Caco-2 (cell line): Measurements from ENCODE around the gene KRT35. TPM values are rescaled to one million over a fixed set of nuclear protein-coding genes. Genes with fewer than 3 reads are reported as not detected.
"Not testable (repeated sequence)": the region's sequence is repeated elsewhere in the genome, so short reads cannot be mapped to it uniquely, and the experiment has no call there.

Experiments
- BruUV-seq: library from RNA; stranded (reverse); fragments of 400-500 nt; replicated peaks from 2 replicates; lab custom pipeline; 2021; lab: Mats Ljungman, UMichigan
- CTCF ChIA-PET: fragments of 300-600 bp; sonication (Branson Sonifier 250); formaldehyde crosslinking; loops from one replicate; lab custom pipeline; 2022; ENCODE audit warnings: antibody characterized with exemption; lab: Charles Lee
- POLR2A ChIA-PET: fragments of 300-600 bp; sonication (Branson Sonifier 250); formaldehyde crosslinking; loops from one replicate; lab custom pipeline; 2022; ENCODE audit warnings: antibody characterized with exemption; lab: Charles Lee
- DNase-seq, 2 experiments: peaks; one replicate each; pipeline versions ENCODE4 v3.0.0 to v3.0.0-alpha.2; 2020 to 2022
- H3K27me3 ChIP-seq: replicated peaks from 2 replicates; pipeline ENCODE4 v1.6.0; 2011; ENCODE audit warnings: low read length; ENCODE audit not compliant: control insufficient read depth, insufficient read depth
- H3K36me3 ChIP-seq: 2 replicates; pipeline ENCODE4 v1.5.1; 2011; ENCODE audit warnings: low read length; ENCODE audit not compliant: control insufficient read depth, insufficient read depth
- H3K4me1 ChIP-seq: fragments of 250-450 bp; sonication (Bioruptor Pico); 2 replicates; pipeline ENCODE4 v1.5.1; 2020; ENCODE audit warnings: mild to moderate bottlenecking
- H3K4me3 ChIP-seq: 2 replicates; pipeline ENCODE4 v1.5.1; 2011; ENCODE audit warnings: low read depth, mild to moderate bottlenecking, control low read depth, low read length
- H3K9me3 ChIP-seq: fragments of 250-450 bp; sonication (Bioruptor Pico); 2 replicates; pipeline ENCODE4 v1.5.1; 2020; ENCODE audit warnings: mild to moderate bottlenecking, moderate library complexity
- H3K27ac Mint-ChIP-seq: one replicate; pipeline ENCODE4 v1.8.0; 2022; ENCODE audit warnings: mixed read lengths; ENCODE audit not compliant: unreplicated experiment
- H3K27me3 Mint-ChIP-seq: one replicate; pipeline ENCODE4 v1.8.0; 2022; ENCODE audit warnings: mixed read lengths; ENCODE audit not compliant: insufficient read depth, unreplicated experiment
- H3K36me3 Mint-ChIP-seq: one replicate; pipeline ENCODE4 v1.8.0; 2022; ENCODE audit warnings: mild to moderate bottlenecking, mixed read lengths; ENCODE audit not compliant: insufficient read depth, unreplicated experiment
- H3K4me1 Mint-ChIP-seq: one replicate; pipeline ENCODE4 v1.8.0; 2022; ENCODE audit warnings: low read depth, mixed read lengths; ENCODE audit not compliant: unreplicated experiment
- H3K4me3 Mint-ChIP-seq: one replicate; pipeline ENCODE4 v1.8.0; 2022; ENCODE audit warnings: mild to moderate bottlenecking, moderate library complexity, mixed read lengths; ENCODE audit not compliant: unreplicated experiment
- H3K9me3 Mint-ChIP-seq: one replicate; pipeline ENCODE4 v1.8.0; 2022; ENCODE audit warnings: mixed read lengths; ENCODE audit not compliant: unreplicated experiment
- intact Hi-C: fragments of 100-400 bp; cut with micrococcal nuclease; formaldehyde crosslinking; loops from one replicate; pipeline ENCODE4 v1.10.0; 2022; ENCODE audit not compliant: unreplicated experiment
- total RNA-seq: library from RNA; stranded (reverse); gene quantifications from 2 replicates; pipeline ENCODE4 v1.2.3, GENCODE V29; 2022
- TF ChIP-seq, protein P1 (sequence below), 2 experiments: fragments of 200-600 bp in 1 of 2; IDR thresholded peaks; 1 replicate in 1 of 2; 2 replicates in 1 of 2; pipeline versions ENCODE4 v1.5.1 to v1.8.0; 2011 to 2022; ENCODE audit warnings: antibody characterized with exemption in 1 of 2, control low read depth in 1 of 2, inconsistent platforms in 1 of 2, low read depth in 1 of 2, low read length in 1 of 2, mild to moderate bottlenecking in 1 of 2, moderate library complexity in 1 of 2; ENCODE audit not compliant: insufficient read depth in 1 of 2, severe bottlenecking in 1 of 2, unreplicated experiment in 1 of 2

The KRT35 gene
- total RNA-seq, 1 experiment from 2014 or later, result not detected

- no peaks in the 10 kb centered on the region for H3K9me3 ChIP-seq
- Mint-ChIP-seq H3K36me3 (no peaks in the 10 kb centered on the region), H3K4me1 (peaks cover 11% of the 10 kb centered on the region), H3K4me3 (no peak overlapping the region), H3K27me3 (peaks cover 3% of the 10 kb centered on the region), H3K9me3 (no peaks in the 10 kb centered on the region), H3K27ac (no peak overlapping the region)
- H3K4me3 ChIP-seq, result no peak overlapping the region
- H3K36me3 ChIP-seq, result no peaks in the 10 kb centered on the region
- peaks cover 20% of the 10 kb centered on the region for H3K4me1 ChIP-seq
- intact Hi-C loops, result no loop called here
- no TSS peak for BruUV-seq
- ChIA-PET POLR2A (no interaction called here), CTCF (interaction anchor here (1.1 to 1.4 kb wide), 2 partner anchors 28 to 63 kb away, joined by 3 to 4 read pairs; no protein-coding TSS in a partner anchor)
- DNase-seq, result no peak
- no peaks in the 10 kb centered on the region for H3K27me3 ChIP-seq
- TF ChIP-seq, protein P1, sequence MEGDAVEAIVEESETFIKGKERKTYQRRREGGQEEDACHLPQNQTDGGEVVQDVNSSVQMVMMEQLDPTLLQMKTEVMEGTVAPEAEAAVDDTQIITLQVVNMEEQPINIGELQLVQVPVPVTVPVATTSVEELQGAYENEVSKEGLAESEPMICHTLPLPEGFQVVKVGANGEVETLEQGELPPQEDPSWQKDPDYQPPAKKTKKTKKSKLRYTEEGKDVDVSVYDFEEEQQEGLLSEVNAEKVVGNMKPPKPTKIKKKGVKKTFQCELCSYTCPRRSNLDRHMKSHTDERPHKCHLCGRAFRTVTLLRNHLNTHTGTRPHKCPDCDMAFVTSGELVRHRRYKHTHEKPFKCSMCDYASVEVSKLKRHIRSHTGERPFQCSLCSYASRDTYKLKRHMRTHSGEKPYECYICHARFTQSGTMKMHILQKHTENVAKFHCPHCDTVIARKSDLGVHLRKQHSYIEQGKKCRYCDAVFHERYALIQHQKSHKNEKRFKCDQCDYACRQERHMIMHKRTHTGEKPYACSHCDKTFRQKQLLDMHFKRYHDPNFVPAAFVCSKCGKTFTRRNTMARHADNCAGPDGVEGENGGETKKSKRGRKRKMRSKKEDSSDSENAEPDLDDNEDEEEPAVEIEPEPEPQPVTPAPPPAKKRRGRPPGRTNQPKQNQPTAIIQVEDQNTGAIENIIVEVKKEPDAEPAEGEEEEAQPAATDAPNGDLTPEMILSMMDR (IDR thresholded peaks at IDR 0.05; ENCODE audit: insufficient read depth in 1 of 2, low read depth in 1 of 2, low read length in 1 of 2, severe bottlenecking in 1 of 2, unreplicated experiment in 1 of 2), result no peak
Measured at GRCh38 chr17:41433586-41433985, 47.4 kb downstream of the KRT35 start.

DNA sequence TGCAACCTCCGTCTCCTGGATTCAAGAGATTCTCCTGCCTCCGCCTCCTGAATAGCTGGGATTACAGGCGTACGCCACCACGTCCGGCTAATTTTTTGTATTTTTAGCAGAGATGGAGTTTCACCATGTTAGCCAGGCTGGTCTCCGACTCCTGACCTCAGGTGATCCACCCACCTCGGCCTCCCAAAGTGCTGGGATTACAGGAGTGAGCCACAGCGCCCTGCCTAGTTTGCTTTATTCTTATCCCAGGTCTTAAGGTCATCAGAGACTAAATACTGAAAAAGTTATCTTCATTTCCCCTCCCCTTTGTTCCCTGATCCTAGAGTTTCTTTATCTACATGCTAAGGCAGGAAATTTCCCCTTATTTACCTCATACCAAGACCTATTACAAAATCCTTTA lies 50.6 kb downstream of the KRT35 start:
- BruUV-seq, intact Hi-C loops, H3K36me3 ChIP-seq, H3K9me3 Mint-ChIP-seq, H3K27ac Mint-ChIP-seq, H3K4me3 ChIP-seq, H3K4me3 Mint-ChIP-seq, H3K27me3 ChIP-seq, H3K27me3 Mint-ChIP-seq, H3K36me3 Mint-ChIP-seq, H3K9me3 ChIP-seq: not testable (repeated sequence)
- H3K4me1 Mint-ChIP-seq, result peaks cover 13% of the 10 kb centered on the region
- DNase-seq, result peak; percentile 55 to 58
- ChIA-PET POLR2A (interaction anchor here (0.6 kb wide), 1 partner anchor 528 kb away, joined by 6 read pairs; no protein-coding TSS in a partner anchor), CTCF (interaction anchor here (0.7 kb wide), 1 partner anchor 216 kb away, joined by 3 read pairs; no protein-coding TSS in a partner anchor)
- peaks cover 20% of the 10 kb centered on the region for H3K4me1 ChIP-seq

- no peaks in the 10 kb centered on the region for H3K36me3 ChIP-seq
- Mint-ChIP-seq H3K36me3 (no peaks in the 10 kb centered on the region), H3K27me3 (no peaks in the 10 kb centered on the region), H3K4me3 (no peak overlapping the region), H3K27ac (no peak overlapping the region), H3K4me1 (peaks cover 13% of the 10 kb centered on the region), H3K9me3 (no peaks in the 10 kb centered on the region)
- no peaks in the 10 kb centered on the region for H3K9me3 ChIP-seq
- H3K4me3 ChIP-seq, result no peak overlapping the region
- ChIA-PET CTCF (no interaction called here), POLR2A (interaction anchor here (0.6 kb wide), 1 partner anchor 528 kb away, joined by 6 read pairs; no protein-coding TSS in a partner anchor)
- DNase-seq, result no peak
- H3K27me3 ChIP-seq, result no peaks in the 10 kb centered on the region
- TF ChIP-seq, protein P1 (IDR thresholded peaks at IDR 0.05; ENCODE audit: insufficient read depth in 1 of 2, low read depth in 1 of 2, low read length in 1 of 2, severe bottlenecking in 1 of 2, unreplicated experiment in 1 of 2), result no peak
- intact Hi-C loops, result no loop called here
- peaks cover 20% of the 10 kb centered on the region for H3K4me1 ChIP-seq
- BruUV-seq, result no TSS peak
Measured at GRCh38 chr17:41429667-41430066, 51.3 kb downstream of the KRT35 start.
